Loucy (cell line): ENCODE results near the gene FHIT.
"Not testable (repeated sequence)": the region's sequence is repeated elsewhere in the genome, so short reads cannot be mapped to it uniquely, and the experiment has no call there.

Experiments
- CTCF ChIP-seq: fragments of 200-600 bp; sonication (generic); conservative IDR thresholded peaks from 2 replicates; pipeline ENCODE4 v1.5.1; 2014; ENCODE audit warnings: mild to moderate bottlenecking, antibody characterized with exemption, low read length
- EZH2phosphoT487 ChIP-seq: fragments of 200-600 bp; IDR thresholded peaks from 2 replicates; pipeline ENCODE4 v1.6.1; 2018; ENCODE audit warnings: antibody characterized with exemption, mild to moderate bottlenecking, moderate library complexity, borderline replicate concordance

- not testable (repeated sequence) for TF ChIP-seq CTCF, EZH2phosphoT487
These were observed 578.9 kb downstream of the FHIT start for GRCh38 chr3:60672337-60672736.
